ENCODE data around the gene HDAC11. TPM values are rescaled to one million over a fixed set of nuclear protein-coding genes. Genes with fewer than 3 reads are reported as not detected.

The HDAC11 gene
- total and polyA plus RNA-seq, 9 of the 15 experiments (the other 6 are each of a cell fraction or from before 2014, with no cell fraction given): 0.60 to 6.0 (median 4.5) TPM

- TF ChIP-seq, protein P1, sequence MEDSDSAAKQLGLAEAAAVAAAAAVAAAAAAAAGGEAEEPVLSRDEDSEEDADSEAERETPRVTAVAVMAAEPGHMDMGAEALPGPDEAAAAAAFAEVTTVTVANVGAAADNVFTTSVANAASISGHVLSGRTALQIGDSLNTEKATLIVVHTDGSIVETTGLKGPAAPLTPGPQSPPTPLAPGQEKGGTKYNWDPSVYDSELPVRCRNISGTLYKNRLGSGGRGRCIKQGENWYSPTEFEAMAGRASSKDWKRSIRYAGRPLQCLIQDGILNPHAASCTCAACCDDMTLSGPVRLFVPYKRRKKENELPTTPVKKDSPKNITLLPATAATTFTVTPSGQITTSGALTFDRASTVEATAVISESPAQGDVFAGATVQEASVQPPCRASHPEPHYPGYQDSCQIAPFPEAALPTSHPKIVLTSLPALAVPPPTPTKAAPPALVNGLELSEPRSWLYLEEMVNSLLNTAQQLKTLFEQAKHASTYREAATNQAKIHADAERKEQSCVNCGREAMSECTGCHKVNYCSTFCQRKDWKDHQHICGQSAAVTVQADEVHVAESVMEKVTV (CRISPR knock-in tag; IDR thresholded peaks at IDR 0.05): no peak
- TF ChIP-seq ZBTB34 (CRISPR knock-in tag; IDR thresholded peaks at IDR 0.05) (no peak), KLF10 (CRISPR knock-in tag; IDR thresholded peaks at IDR 0.05) (no peak), TCF3 (CRISPR knock-in tag; IDR thresholded peaks at IDR 0.05) (no peak), MTA3 (IDR thresholded peaks at IDR 0.05; ENCODE audit: borderline replicate concordance) (peak; percentile 21; the same call in 1 of the 2 replicates), ZNF584 (CRISPR knock-in tag; IDR thresholded peaks at IDR 0.05; ENCODE audit: low read depth) (no peak), BHLHE40 (IDR thresholded peaks at IDR 0.05; ENCODE audit: low read length) (no peak), KDM1A (IDR thresholded peaks at IDR 0.05) (no peak), PURB (CRISPR knock-in tag; IDR thresholded peaks at IDR 0.05; ENCODE audit: low read depth) (no peak), VEZF1 (CRISPR knock-in tag; IDR thresholded peaks at IDR 0.05) (no peak), ARHGAP35 (IDR thresholded peaks at IDR 0.05; ENCODE audit: partially characterized antibody) (no peak), MYC (IDR thresholded peaks at IDR 0.05; ENCODE audit: low read depth, low read length) (no peak), MYC (CRISPR knock-in tag; IDR thresholded peaks at IDR 0.05; ENCODE audit: borderline replicate concordance, low read depth) (no peak), CBFB (CRISPR knock-in tag; IDR thresholded peaks at IDR 0.05) (no peak), ZNF518B (CRISPR knock-in tag; IDR thresholded peaks at IDR 0.05) (no peak), GATAD2B (IDR thresholded peaks at IDR 0.05; ENCODE audit: borderline replicate concordance) (no peak)
- TF ChIP-seq, protein P2, sequence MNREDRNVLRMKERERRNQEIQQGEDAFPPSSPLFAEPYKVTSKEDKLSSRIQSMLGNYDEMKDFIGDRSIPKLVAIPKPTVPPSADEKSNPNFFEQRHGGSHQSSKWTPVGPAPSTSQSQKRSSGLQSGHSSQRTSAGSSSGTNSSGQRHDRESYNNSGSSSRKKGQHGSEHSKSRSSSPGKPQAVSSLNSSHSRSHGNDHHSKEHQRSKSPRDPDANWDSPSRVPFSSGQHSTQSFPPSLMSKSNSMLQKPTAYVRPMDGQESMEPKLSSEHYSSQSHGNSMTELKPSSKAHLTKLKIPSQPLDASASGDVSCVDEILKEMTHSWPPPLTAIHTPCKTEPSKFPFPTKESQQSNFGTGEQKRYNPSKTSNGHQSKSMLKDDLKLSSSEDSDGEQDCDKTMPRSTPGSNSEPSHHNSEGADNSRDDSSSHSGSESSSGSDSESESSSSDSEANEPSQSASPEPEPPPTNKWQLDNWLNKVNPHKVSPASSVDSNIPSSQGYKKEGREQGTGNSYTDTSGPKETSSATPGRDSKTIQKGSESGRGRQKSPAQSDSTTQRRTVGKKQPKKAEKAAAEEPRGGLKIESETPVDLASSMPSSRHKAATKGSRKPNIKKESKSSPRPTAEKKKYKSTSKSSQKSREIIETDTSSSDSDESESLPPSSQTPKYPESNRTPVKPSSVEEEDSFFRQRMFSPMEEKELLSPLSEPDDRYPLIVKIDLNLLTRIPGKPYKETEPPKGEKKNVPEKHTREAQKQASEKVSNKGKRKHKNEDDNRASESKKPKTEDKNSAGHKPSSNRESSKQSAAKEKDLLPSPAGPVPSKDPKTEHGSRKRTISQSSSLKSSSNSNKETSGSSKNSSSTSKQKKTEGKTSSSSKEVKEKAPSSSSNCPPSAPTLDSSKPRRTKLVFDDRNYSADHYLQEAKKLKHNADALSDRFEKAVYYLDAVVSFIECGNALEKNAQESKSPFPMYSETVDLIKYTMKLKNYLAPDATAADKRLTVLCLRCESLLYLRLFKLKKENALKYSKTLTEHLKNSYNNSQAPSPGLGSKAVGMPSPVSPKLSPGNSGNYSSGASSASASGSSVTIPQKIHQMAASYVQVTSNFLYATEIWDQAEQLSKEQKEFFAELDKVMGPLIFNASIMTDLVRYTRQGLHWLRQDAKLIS (CRISPR knock-in tag; IDR thresholded peaks at IDR 0.05): no peak
Measured at GRCh38 chr3:13451301-13451673, 28.8 kb upstream of the HDAC11 start (continued).

Measured in K562 (cell line).